Hepatocyte (in vitro differentiated cells): ENCODE results near the gene CABCOCO1. TPM values are rescaled to one million over a fixed set of nuclear protein-coding genes. Genes with fewer than 3 reads are reported as not detected.
"Not testable (repeated sequence)": the region's sequence is repeated elsewhere in the genome, so short reads cannot be mapped to it uniquely, and the experiment has no call there.

Experiments used
- DNase-seq: peaks from one replicate; pipeline ENCODE4 v3.0.0-alpha.2; 2016; ENCODE audit warnings: low spot score
- H2AFZ ChIP-seq: fragments of 200-600 bp; sonication (generic); 2 replicates; pipeline ENCODE4 v1.6.0; 2016; ENCODE audit warnings: antibody characterized with exemption, mild to moderate bottlenecking
- H3K27ac ChIP-seq: fragments of 200-600 bp; sonication (generic); 2 replicates; pipeline ENCODE4 v1.5.1; 2016; ENCODE audit warnings: mild to moderate bottlenecking
- H3K27me3 ChIP-seq: fragments of 200-600 bp; sonication (generic); 2 replicates; pipeline ENCODE4 v1.6.1; 2016
- H3K36me3 ChIP-seq: fragments of 200-600 bp; sonication (generic); replicated peaks from 2 replicates; pipeline ENCODE4 v1.5.1; 2016; ENCODE audit warnings: low read depth; ENCODE audit not compliant: insufficient read depth
- H3K4me1 ChIP-seq: fragments of 200-600 bp; sonication (generic); 2 replicates; pipeline ENCODE4 v1.5.1; 2016; ENCODE audit warnings: mild to moderate bottlenecking, moderate library complexity; ENCODE audit not compliant: insufficient read depth
- H3K4me2 ChIP-seq: fragments of 200-600 bp; sonication (generic); 2 replicates; pipeline ENCODE4 v1.6.0; 2016
- H3K4me3 ChIP-seq: fragments of 200-600 bp; sonication (generic); 2 replicates; pipeline ENCODE4 v1.5.1; 2016; ENCODE audit warnings: mild to moderate bottlenecking
- H3K79me2 ChIP-seq: fragments of 200-600 bp; sonication (generic); 2 replicates; pipeline ENCODE4 v1.6.0; 2017; ENCODE audit warnings: mild to moderate bottlenecking
- H3K9me2 ChIP-seq: fragments of 200-600 bp; sonication (generic); replicated peaks from 2 replicates; pipeline ENCODE4 v1.6.0; 2017; ENCODE audit warnings: mild to moderate bottlenecking; ENCODE audit not compliant: insufficient read depth
- H3K9me3 ChIP-seq: fragments of 200-600 bp; sonication (generic); 2 replicates; pipeline ENCODE4 v1.5.1; 2016; ENCODE audit warnings: low read depth, mild to moderate bottlenecking
- H4K20me1 ChIP-seq: fragments of 200-600 bp; sonication (generic); 2 replicates; pipeline ENCODE4 v1.6.0; 2016; ENCODE audit warnings: mild to moderate bottlenecking; ENCODE audit not compliant: insufficient read depth, poor library complexity, severe bottlenecking
- CTCF ChIP-seq: fragments of 200-600 bp; sonication (generic); IDR thresholded peaks from 2 replicates; pipeline ENCODE4 v1.5.1; 2016; ENCODE audit warnings: antibody characterized with exemption, mild to moderate bottlenecking; ENCODE audit not compliant: poor library complexity
- EZH2 ChIP-seq: fragments of 200-600 bp; sonication (generic); IDR thresholded peaks from 2 replicates; pipeline ENCODE4 v1.6.1; 2016; ENCODE audit warnings: antibody characterized with exemption, mild to moderate bottlenecking, borderline replicate concordance
- EZH2phosphoT487 ChIP-seq: fragments of 200-600 bp; sonication (generic); IDR thresholded peaks from one replicate; pipeline ENCODE4 v1.6.1; 2018; ENCODE audit warnings: antibody characterized with exemption, mild to moderate bottlenecking, low read depth, moderate library complexity; ENCODE audit not compliant: unreplicated experiment, severe bottlenecking
- WGBS: methylation state at CpG from one replicate; pipeline ENCODE4 v1.1.6; 2016; ENCODE audit warnings: low lambda C conversion rate; ENCODE audit errors: missing lambda C conversion rate; 5-methylcytosine and 5-hydroxymethylcytosine counted together
- polyA plus RNA-seq: library from polyadenylated mRNA; unstranded; fragments of >200 nt; fragmentation: Nextera tagmentation; extraction: Ambion mirVana; gene quantifications from 2 replicates; pipeline ENCODE4 v1.2.1, GENCODE V29; 2016
- total RNA-seq: library from RNA; depleted of rRNA; stranded (reverse); fragments of >200 nt; gene quantifications from 2 replicates; pipeline ENCODE4 v1.2.3, GENCODE V29; 2014

Gene CABCOCO1
- total and polyA plus RNA-seq, 2 experiments from 2014 or later: 1.4 to 1.6 TPM

GRCh38 chr10:61735882-61736281 lies 73.2 kb downstream of the CABCOCO1 start:
- no peak overlapping the region for H3K4me3 ChIP-seq

GRCh38 chr10:61737455-61737854 lies 74.7 kb downstream of the CABCOCO1 start:
- not testable (repeated sequence) for H2AFZ ChIP-seq, H3K79me2 ChIP-seq, H3K4me2 ChIP-seq

More at GRCh38 chr10:61735882-61736281, 73.2 kb downstream of the CABCOCO1 start:
- Histone ChIP-seq H3K27ac (no peak overlapping the region), H3K9me3 (no peaks in the 10 kb centered on the region), H2AFZ (no peak overlapping the region), H3K79me2 (no peaks in the 10 kb centered on the region), H3K36me3 (no peaks in the 10 kb centered on the region), H3K4me2 (no peak overlapping the region), H4K20me1 (no peaks in the 10 kb centered on the region), H3K27me3 (no peaks in the 10 kb centered on the region), H3K9me2 (no peaks in the 10 kb centered on the region), H3K4me1 (peaks cover 3% of the 10 kb centered on the region)
- TF ChIP-seq EZH2: no peak
- no peak for TF ChIP-seq EZH2phosphoT487
- TF ChIP-seq CTCF: no peak
- no peak for DNase-seq
- WGBS: 99% methylated on average over 3 of the region's 3 CpGs

GRCh38 chr10:61742812-61743211 lies 80.1 kb downstream of the CABCOCO1 start:
- Histone ChIP-seq H3K27me3 (no peaks in the 10 kb centered on the region), H3K4me2 (no peak overlapping the region), H3K36me3 (no peaks in the 10 kb centered on the region), H3K27ac (no peak overlapping the region), H4K20me1 (no peaks in the 10 kb centered on the region), H3K9me3 (no peaks in the 10 kb centered on the region), H3K4me1 (no peaks in the 10 kb centered on the region), H3K79me2 (no peaks in the 10 kb centered on the region), H3K9me2 (no peaks in the 10 kb centered on the region), H2AFZ (no peak overlapping the region), H3K4me3 (no peak overlapping the region)
- no peak for TF ChIP-seq EZH2phosphoT487
- no peak for TF ChIP-seq CTCF
- TF ChIP-seq EZH2: no peak
- no peak for DNase-seq
- WGBS: 86% methylated on average over 1 of the region's 1 CpG

More at GRCh38 chr10:61737455-61737854, 74.7 kb downstream of the CABCOCO1 start:
- H3K36me3 ChIP-seq, H3K9me2 ChIP-seq, DNase-seq, H3K27ac ChIP-seq, H3K4me1 ChIP-seq, H3K9me3 ChIP-seq, H3K27me3 ChIP-seq, H4K20me1 ChIP-seq, H3K4me3 ChIP-seq: not testable (repeated sequence)
- 95% methylated on average over 6 of the region's 6 CpGs for WGBS

- no peaks in the 10 kb centered on the region for H3K4me1 ChIP-seq
Measured at GRCh38 chr10:61744469-61744868, 81.7 kb downstream of the CABCOCO1 start.

More at GRCh38 chr10:61744469-61744868, 81.7 kb downstream of the CABCOCO1 start:
- no peak overlapping the region for H3K4me2 ChIP-seq
- H3K9me3 ChIP-seq: no peaks in the 10 kb centered on the region
- H3K36me3 ChIP-seq: no peaks in the 10 kb centered on the region
- H3K4me3 ChIP-seq: no peak overlapping the region
- 100% methylated on average over 1 of the region's 1 CpG for WGBS
- TF ChIP-seq EZH2phosphoT487 (no peak), CTCF (peak; percentile 7)
- DNase-seq: no peak
- no peaks in the 10 kb centered on the region for H3K27me3 ChIP-seq
- H3K27ac ChIP-seq: no peak overlapping the region
- no peaks in the 10 kb centered on the region for H3K79me2 ChIP-seq
- H2AFZ ChIP-seq: no peak overlapping the region
- no peaks in the 10 kb centered on the region for H4K20me1 ChIP-seq
- no peaks in the 10 kb centered on the region for H3K9me2 ChIP-seq
